Uterus (tissue), 2 donors: ENCODE results near the gene ASB3.

Source experiments
- POLR2A ChIP-seq, 2 donors: fragments of 450-650 bp; IDR thresholded peaks; one replicate each; pipeline ENCODE4 v1.6.1; 2016; ENCODE audit warnings: antibody characterized with exemption in 2 of 2, mild to moderate bottlenecking in 1 of 2, moderate library complexity in 1 of 2
- TF ChIP-seq, protein P1 (sequence below), 4 experiments: fragments of 200-600 bp in 2 of 4; fragments of 450-650 bp in 2 of 4; sonication (generic) in 2 of 4; IDR thresholded peaks; one replicate each; pipeline ENCODE4 v1.5.1; 2016 to 2019; ENCODE audit warnings: antibody characterized with exemption in 4 of 4, mild to moderate bottlenecking in 2 of 4, moderate library complexity in 1 of 4

DNA sequence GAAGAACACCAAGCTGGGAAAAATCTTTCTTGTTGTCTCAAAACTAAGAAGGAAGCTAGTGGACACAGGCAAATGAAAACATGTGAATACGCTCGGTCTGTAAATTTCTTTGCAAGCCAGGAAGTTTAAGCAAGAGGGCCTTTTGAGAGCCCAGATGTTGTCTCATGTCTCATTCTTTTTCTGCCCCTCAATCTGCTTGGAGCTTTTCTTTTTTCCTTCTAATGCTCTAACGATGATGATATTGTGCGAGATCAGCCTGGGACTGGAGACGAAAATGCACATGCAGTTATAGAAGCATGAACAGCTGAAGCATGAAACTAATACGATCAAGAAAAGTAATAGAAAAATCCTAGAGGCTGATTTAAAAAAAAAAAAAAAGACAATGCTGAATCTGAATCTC lies 157.8 kb downstream of the ASB3 start:
- TF ChIP-seq POLR2A (IDR thresholded peaks at IDR 0.05) = no peak
- TF ChIP-seq, protein P1, sequence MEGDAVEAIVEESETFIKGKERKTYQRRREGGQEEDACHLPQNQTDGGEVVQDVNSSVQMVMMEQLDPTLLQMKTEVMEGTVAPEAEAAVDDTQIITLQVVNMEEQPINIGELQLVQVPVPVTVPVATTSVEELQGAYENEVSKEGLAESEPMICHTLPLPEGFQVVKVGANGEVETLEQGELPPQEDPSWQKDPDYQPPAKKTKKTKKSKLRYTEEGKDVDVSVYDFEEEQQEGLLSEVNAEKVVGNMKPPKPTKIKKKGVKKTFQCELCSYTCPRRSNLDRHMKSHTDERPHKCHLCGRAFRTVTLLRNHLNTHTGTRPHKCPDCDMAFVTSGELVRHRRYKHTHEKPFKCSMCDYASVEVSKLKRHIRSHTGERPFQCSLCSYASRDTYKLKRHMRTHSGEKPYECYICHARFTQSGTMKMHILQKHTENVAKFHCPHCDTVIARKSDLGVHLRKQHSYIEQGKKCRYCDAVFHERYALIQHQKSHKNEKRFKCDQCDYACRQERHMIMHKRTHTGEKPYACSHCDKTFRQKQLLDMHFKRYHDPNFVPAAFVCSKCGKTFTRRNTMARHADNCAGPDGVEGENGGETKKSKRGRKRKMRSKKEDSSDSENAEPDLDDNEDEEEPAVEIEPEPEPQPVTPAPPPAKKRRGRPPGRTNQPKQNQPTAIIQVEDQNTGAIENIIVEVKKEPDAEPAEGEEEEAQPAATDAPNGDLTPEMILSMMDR (IDR thresholded peaks at IDR 0.05) = no peak
